NCI-H2196 treated with DMSO at 0.1 percent for 48 hours (cell line): Measurements from ENCODE around the gene HOXC6.
"Not testable (repeated sequence)": the region's sequence is repeated elsewhere in the genome, so short reads cannot be mapped to it uniquely, and the experiment has no call there.

Source experiments
- DNase-seq: peaks from one replicate; lab custom pipeline; 2025; ENCODE audit not compliant: unreplicated experiment; lab: John Stamatoyannopoulos, UW

Gene HOXC6

DNA sequence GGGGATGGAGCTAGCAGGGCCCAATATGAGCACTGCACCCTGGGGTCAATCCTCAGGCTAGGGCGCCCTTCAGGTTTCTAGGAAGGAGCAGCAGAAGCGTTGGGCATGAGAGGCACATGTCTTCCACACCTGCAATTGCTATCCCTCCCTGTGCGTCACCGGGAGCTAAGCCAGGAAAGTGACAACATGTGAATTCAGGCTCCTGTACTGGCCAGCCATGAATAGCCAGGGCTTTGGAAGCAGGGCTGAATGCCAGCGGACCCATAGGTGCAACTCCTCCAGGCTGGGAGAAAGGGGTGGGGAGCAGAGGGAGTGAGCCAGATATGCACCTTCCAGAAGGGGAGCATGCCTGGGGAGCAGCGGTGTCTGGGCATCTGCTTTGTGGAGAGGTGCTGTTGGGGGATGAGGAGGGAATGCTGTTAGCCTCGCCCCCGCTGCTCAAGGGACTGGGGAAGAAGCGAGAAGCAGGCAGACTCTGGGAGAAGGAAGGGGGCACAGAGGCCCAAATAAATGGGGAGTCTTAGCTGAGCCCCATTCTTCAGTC, 10.7 kb downstream of the HOXC6 start:
- DNase-seq: peak; percentile 71

DNA sequence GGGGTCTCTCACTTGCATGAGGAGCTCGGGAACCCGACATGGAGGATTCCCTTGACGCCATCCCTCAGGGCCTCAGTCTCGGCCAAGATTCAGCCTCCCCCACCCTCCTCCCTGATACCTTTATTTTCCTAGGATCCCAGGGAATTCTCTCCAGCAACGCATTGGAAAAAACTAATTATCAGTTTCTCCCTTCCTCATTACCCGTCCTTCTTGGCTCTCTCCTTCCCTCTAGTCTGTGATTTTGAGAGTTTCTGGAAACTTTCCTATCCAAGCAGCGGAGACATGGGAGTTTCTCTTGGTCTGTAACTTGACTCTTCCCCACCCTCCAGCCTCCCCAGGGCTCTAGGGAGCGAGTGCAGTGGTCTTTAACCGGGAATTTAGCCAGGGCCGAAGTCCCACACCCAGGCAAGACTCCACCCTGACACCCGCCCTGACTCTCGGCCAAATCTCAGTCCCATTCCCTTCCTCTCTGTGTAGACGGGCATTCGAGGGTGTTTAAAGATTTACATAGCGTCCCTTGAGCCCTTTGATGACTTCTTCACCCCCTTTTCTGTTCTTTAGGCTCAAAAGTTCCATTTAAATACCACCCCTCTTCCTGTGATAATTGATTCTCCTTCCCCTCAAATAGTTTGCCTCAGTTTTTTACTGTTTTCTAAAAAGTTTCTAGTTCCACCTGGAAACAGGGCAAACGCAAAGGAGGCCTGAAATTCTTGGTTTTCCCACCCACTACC, 11.3 kb downstream of the HOXC6 start:
- no peak for DNase-seq

- no peak for DNase-seq
Measured at GRCh38 chr12:54040148-54040494, 11.9 kb downstream of the HOXC6 start.

GRCh38 chr12:54040648-54041047, 12.4 kb downstream of the HOXC6 start:
- DNase-seq: no peak

DNA sequence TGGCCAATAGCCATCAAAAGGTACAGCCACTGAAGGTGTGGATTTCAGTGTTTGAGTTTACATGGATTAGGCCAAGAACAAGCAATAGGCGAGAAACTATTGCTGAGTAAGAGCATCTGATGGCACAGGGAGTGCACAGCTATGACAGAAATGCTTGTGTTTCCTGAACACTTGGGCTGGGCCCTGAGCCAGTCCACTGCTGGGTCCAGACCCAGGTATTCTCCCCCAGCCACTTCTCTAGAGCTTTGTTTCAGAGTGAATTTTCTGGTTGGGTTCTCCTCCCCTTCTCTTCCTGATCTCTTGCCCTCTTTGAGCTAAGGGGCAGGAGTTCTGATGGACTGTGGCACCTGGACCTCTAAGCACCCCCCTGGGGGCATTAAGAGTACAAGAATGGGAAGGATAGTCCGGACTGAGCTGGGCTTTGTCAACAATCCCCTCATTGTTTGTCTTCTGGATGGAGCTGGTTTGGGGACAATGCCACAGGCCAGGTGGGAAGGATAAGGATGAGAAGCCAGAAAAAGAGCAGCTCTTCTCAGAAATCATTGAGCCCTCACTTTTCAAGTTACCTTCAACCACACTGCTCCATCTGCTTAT, 13.0 kb downstream of the HOXC6 start:
- no peak for DNase-seq

GRCh38 chr12:54042033-54042432, 13.8 kb downstream of the HOXC6 start:
- DNase-seq: not testable (repeated sequence)

DNA sequence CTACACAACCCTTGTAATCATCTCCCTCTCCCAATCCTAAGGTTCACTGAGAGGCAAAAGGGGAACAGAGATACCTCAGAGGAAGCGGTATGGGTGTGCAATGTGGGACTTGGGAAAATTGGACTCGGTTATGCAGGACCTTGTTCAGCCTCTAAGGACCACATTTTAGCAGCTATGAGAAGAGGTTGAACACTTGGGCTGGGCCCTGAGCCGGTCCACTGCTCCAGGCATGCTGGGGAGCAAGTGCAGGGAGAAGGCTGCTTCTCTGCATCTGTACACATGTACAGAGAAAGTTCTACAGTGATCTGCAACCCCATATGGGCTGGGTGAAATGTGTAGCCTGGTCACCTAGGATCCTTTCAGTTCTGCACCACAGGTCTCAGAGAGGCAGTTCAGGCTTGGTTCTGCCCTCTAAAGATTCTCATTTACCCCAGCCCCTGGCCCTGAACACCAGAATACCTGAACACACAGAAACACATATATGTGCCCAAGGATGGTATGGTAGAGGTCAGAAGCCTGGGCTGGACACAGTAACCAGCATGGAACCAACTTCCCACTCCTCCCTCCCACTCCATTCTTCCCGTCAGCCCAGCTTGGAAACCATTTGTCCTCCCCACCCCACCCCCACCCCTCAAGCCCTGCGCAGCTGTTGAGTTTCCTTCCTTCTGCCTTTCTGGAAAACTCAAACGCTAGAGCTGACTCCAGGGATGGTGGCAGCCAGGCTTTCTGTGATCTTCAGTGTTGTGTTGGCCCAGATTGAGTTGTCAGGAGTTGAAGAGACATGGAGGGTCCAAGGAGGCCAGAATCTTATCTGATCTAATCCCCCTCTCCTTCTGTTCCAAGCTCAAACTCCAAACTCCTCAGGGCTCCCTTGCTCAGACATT, 15.0 kb downstream of the HOXC6 start:
- no peak for DNase-seq

DNA sequence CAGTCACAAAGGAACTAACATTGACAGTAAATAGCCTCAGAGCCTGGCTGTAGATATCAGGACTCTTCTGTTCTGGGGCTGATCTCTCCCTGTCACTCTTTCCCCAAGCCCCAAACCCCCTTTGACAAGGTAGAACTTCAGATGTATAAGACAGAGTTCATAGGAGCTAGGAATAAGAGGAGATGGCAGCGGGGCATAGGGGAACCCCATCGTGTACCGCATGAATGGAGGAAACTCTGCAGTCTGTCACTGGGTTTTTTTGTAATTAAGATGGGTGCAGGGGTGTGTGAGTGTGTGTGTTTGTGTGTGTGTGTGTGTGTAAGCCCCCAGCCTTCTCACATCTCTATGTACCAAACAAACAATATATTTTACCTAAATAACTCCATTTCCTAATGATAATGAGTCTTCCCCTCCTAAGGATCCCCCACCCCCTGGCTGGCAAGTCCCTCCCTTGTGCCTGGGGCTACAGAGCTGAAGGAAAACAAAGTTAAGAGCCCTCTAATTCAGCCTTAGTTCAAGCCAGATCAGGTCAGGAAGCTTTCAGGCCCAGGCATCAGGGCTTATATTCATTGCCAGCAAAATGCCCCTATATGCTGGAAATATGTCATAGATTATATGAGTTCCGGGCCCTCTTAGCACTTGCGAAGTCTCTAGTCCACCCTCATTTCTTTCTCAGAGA, 16.3 kb downstream of the HOXC6 start:
- DNase-seq: no peak

DNA sequence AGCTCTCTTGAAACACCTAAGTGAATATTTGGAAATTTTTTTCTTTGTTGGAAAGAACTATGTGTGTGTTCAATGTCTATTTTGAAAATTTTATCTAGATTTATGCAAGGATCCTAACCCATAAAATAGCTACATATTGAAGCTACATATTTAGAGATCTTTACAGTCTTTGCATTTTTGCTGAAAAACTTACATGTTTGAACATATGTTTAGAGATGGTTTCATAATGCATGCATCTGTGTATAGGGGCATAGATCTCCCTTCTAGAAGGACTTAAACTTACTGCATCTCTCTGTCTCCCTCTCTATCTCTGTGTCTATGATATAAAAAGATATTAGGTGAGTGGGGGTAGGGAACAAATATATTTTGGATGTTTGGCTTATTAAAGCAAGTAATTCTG, 17.2 kb downstream of the HOXC6 start:
- no peak for DNase-seq

DNA sequence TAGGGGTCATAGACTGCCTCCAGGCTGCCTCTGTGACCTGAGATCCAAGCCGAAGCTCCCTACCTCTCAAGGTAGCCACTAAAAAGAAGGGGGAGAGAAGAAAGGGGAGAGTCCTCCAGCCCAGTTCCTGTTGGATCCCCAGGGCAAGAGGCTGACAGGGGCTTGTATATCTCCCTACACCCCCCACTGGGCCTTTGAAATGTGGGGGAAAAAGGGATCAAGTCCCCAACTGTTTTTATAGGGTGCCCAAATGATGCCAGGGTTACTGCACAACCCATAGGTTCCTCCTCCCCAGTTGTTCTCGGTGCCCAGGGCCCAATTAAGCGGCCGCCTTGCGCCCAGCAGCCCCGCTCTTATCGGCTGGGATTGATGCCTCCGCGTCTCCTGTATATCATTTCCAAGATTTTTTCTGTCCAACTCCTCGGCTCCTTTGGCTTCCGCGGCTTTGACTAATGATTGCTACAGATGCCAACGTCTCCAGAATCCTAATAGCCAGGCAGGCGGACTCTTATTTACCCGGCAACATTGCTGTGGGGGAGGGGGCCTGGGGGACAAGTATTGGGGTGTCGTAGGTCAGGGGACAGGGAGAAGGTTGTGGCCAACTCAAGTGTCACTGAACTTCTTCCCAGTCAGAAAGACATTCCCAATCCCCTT, 17.8 kb downstream of the HOXC6 start:
- DNase-seq: no peak

- no peak for DNase-seq
Measured at GRCh38 chr12:54046809-54047159, 18.5 kb downstream of the HOXC6 start.

- DNase-seq: no peak
Measured at GRCh38 chr12:54047160-54047963, 19.1 kb downstream of the HOXC6 start.

- DNase-seq: no peak
Measured at GRCh38 chr12:54047964-54048303, 19.7 kb downstream of the HOXC6 start.

- no peak for DNase-seq
Measured at GRCh38 chr12:54048406-54049093, 20.3 kb downstream of the HOXC6 start.

DNA sequence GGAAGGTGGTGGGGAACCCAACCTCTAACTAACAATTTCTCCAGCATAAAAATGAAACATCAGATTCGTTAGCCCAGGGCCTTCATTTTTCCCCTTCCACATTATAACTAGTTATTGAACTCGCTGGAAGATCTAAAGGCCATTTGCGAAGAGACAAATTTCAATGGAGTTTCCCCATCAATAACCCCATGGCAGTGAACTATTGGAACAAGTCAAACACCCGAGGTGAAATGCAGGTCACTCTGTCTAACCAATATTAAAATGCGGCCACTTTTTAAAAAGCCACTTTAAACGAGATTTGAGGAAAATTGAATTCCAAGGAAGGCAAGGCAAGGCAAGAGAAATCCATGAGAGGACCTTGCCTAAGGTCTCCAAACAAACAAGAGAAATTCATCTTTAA, 20.9 kb downstream of the HOXC6 start:
- DNase-seq: no peak

DNA sequence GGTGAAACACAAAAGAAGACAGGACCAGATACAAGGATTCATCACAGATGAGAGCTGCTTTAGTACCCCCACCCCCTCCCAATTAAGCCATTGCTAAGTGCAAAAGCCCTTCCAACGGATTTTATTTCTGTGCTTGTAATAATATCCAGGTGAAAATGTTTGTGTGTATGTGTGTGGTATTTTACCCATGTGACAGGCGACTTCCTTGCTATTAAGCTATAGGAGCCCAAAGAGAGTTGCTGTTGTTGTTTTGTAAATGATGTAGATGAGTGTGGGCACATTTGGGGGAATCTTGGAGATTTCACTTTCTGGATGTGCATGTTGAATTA, 22.2 kb downstream of the HOXC6 start:
- DNase-seq: no peak

GRCh38 chr12:54051026-54051842, 23.0 kb downstream of the HOXC6 start:
- no peak for DNase-seq

GRCh38 chr12:54051874-54052437, 23.7 kb downstream of the HOXC6 start:
- no peak for DNase-seq
